Tibial nerve (tissue), 4 donors: ENCODE data around the gene LEMD2. TPM values are rescaled to one million over a fixed set of nuclear protein-coding genes. Genes with fewer than 3 reads are reported as not detected.
A peak's percentile ranks its signal among the peaks of the same experiment; 100 is the strongest.

Experiments
- DNase-seq, 2 donors: peaks; one replicate each; pipeline ENCODE4 v3.0.0-alpha.2; 2019; ENCODE audit warnings: low spot score in 2 of 2
- H3K27ac ChIP-seq, 4 donors: fragments of 200-600 bp; sonication (generic) in 3 of 4; one replicate each; pipeline ENCODE4 v1.5.1; 2017 to 2019; ENCODE audit warnings: mild to moderate bottlenecking in 1 of 4
- H3K27me3 ChIP-seq, 2 donors: fragments of 200-600 bp; sonication (generic) in 1 of 2; one replicate each; pipeline versions ENCODE4 v1.5.1 to v1.6.0; 2017 to 2019
- H3K36me3 ChIP-seq, 3 donors: fragments of 200-600 bp; sonication (generic); one replicate each; pipeline ENCODE4 v1.5.1; 2018 to 2019
- H3K4me1 ChIP-seq, 4 donors: fragments of 200-600 bp; sonication (generic) in 3 of 4; one replicate each; pipeline ENCODE4 v1.5.1; 2017 to 2019
- H3K4me3 ChIP-seq, 4 donors: fragments of 200-600 bp; sonication (generic) in 3 of 4; one replicate each; pipeline ENCODE4 v1.5.1; 2017 to 2019; ENCODE audit warnings: mild to moderate bottlenecking in 1 of 4, moderate library complexity in 1 of 4
- H3K9me3 ChIP-seq, 4 donors: fragments of 200-600 bp; sonication (generic) in 3 of 4; one replicate each; pipeline ENCODE4 v1.5.1; 2017 to 2019
- CTCF ChIP-seq, 5 experiments: fragments of 200-600 bp in 3 of 5; fragments of 450-650 bp in 2 of 5; sonication (generic) in 3 of 5; IDR thresholded peaks; one replicate each; pipeline ENCODE4 v1.5.1; 2016 to 2019; ENCODE audit warnings: antibody characterized with exemption in 5 of 5, mild to moderate bottlenecking in 3 of 5, moderate library complexity in 2 of 5
- EP300 ChIP-seq, 2 donors: sonication (generic); formaldehyde crosslinking; IDR thresholded peaks; one replicate each; pipeline ENCODE4 v1.6.1; 2017; ENCODE audit warnings: antibody characterized with exemption in 2 of 2, mild to moderate bottlenecking in 1 of 2
- POLR2A ChIP-seq, 2 donors: fragments of 450-650 bp; IDR thresholded peaks; one replicate each; pipeline ENCODE4 v1.6.1; 2017; ENCODE audit warnings: antibody characterized with exemption in 2 of 2, mild to moderate bottlenecking in 2 of 2, moderate library complexity in 2 of 2
- WGBS, 2 donors: methylation state at CpG; one replicate each; pipeline ENCODE4 v1.1.5; 2018; 5-methylcytosine and 5-hydroxymethylcytosine counted together
- total RNA-seq, 4 donors: library from RNA; depleted of rRNA; stranded (reverse); fragments of >200 nt; gene quantifications; one replicate each; pipeline ENCODE4 v1.1.0, GENCODE V29; 2016

Gene LEMD2
- total RNA-seq, 4 donors from 2014 or later, result 55.7 to 97.8 (median 70.1) TPM

DNA sequence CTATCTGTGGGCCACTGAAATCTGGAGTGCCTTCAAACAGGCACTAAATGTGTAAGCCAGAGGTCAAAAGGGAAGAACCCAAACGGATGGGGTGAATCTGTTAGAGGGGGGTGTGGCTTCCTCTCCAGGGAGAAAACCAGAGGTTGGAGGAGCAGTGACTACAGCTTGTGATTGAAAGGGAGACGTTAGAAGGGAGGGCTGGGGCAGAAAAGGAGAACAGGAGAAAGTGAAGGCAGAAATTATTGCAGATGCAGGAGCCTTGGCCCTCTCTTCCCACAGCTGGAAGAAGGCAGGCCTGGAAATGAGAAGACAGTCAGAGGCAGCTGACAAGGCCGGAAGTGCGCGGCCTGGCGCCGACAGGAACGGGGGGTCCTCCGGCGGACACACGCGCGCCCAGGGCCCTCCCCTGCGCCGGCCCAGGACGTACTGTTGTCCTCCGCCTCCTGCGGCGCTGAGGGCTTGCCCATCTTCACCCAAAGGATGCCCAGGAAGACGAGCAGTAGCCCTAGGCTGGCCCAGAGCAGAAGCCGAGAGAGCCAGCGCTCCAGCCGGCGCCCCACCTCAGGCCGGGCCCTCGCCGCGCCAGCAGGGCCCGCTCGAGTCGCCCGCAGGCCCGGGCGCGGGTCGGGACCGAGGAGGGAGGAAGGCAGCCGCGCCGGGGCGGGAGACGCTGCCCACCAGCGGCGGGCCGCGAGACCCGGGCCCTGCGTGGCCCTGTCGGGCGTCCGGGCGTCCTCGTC, 806 bp downstream of the LEMD2 start:
- Histone ChIP-seq H3K27me3 (peaks cover 0 to under 1% of the 10 kb centered on the region in 2 donors), H3K4me1 (peaks cover 0 to 39% (median 24%) of the 10 kb centered on the region in 4 donors), H3K4me3 (peak overlapping the region; percentile 43 to 89 (median 68)), H3K9me3 (no peaks in the 10 kb centered on the region), H3K27ac (peak overlapping the region; percentile 81 to 98 (median 96)), H3K36me3 (peaks cover 0 to 29% (median 9%) of the 10 kb centered on the region in 3 donors)
- DNase-seq, result peak; percentile 35 to 68
- TF ChIP-seq CTCF (IDR thresholded peaks at IDR 0.05) (no peak), POLR2A (IDR thresholded peaks at IDR 0.05) (peak; percentile 41 to 68), EP300 (IDR thresholded peaks at IDR 0.05) (peak in 1 of 2 donors; percentile 86)
- 1 to 2% methylated on average over 23 of the region's 53 CpGs for WGBS, 2 donors

DNA sequence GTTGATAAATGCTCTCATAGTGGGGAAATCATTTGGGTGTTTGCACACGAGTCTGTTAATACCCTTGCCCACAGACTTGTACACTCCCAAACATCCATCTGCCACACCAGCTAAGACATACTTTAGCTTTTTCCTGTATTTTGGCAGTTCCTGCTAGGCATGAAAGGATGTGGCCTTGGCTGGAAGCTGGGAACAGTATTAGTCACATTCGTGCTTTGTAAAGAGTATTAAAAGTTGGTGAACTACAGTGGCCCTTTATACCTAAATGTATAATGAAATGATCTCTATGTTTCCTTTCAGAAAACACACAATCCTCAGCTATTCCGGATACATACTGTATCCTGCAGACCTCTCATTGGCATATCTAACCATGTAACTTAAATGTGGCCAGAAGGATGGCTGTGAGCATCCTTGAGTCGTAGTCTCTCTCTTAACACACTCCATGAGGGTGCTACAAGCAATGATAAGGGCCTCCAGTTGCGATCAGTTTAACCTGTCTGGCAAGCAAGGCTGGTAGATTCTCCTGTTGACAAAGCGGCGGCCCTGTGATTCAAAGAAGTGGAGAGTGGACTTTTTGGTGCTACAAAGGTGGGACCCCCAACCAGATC, 1.5 kb downstream of the LEMD2 start:
- no peak for TF ChIP-seq POLR2A (IDR thresholded peaks at IDR 0.05)
- H3K4me1 ChIP-seq, result peaks cover 0 to 39% (median 24%) of the 10 kb centered on the region in 4 donors
- 41 to 46% methylated on average over 7 of the region's 7 CpGs for WGBS, 2 donors
- no peaks in the 10 kb centered on the region for H3K9me3 ChIP-seq
- no peak for DNase-seq
- peak overlapping the region; percentile 81 to 98 (median 96) for H3K27ac ChIP-seq
- H3K36me3 ChIP-seq, result peaks cover 0 to 35% (median 12%) of the 10 kb centered on the region in 3 donors
- peak overlapping the region; percentile 43 to 89 (median 68) for H3K4me3 ChIP-seq
- H3K27me3 ChIP-seq, result no peaks in the 10 kb centered on the region

GRCh38 chr6:33786736-33787135, 2.2 kb downstream of the LEMD2 start:
- Histone ChIP-seq H3K36me3 (peaks cover 0 to 43% (median 16%) of the 10 kb centered on the region in 3 donors), H3K27me3 (no peaks in the 10 kb centered on the region), H3K9me3 (no peaks in the 10 kb centered on the region), H3K27ac (peak overlapping the region in 2 of 4 donors; percentile 37 to 98), H3K4me1 (peaks cover 0 to 44% (median 24%) of the 10 kb centered on the region in 4 donors), H3K4me3 (no peak overlapping the region)
- 66 to 68% methylated on average over 3 of the region's 3 CpGs for WGBS, 2 donors
- TF ChIP-seq EP300 (IDR thresholded peaks at IDR 0.05) (no peak), POLR2A (IDR thresholded peaks at IDR 0.05) (no peak), CTCF (IDR thresholded peaks at IDR 0.05) (no peak)
- DNase-seq, result no peak

GRCh38 chr6:33785778-33786177, 3.2 kb downstream of the LEMD2 start:
- H3K27me3 ChIP-seq, result no peaks in the 10 kb centered on the region
- no peak for DNase-seq
- peaks cover 0 to 51% (median 24%) of the 10 kb centered on the region in 4 donors for H3K4me1 ChIP-seq
- H3K36me3 ChIP-seq, result peaks cover 0 to 52% (median 16%) of the 10 kb centered on the region in 3 donors
- H3K9me3 ChIP-seq, result no peaks in the 10 kb centered on the region
- 38 to 45% methylated on average over 3 of the region's 3 CpGs for WGBS, 2 donors
- peak overlapping the region in 1 of 4 donors; percentile 98 for H3K27ac ChIP-seq
- H3K4me3 ChIP-seq, result no peak overlapping the region
- TF ChIP-seq POLR2A (IDR thresholded peaks at IDR 0.05) (no peak), CTCF (IDR thresholded peaks at IDR 0.05) (no peak), EP300 (IDR thresholded peaks at IDR 0.05) (no peak)

DNA sequence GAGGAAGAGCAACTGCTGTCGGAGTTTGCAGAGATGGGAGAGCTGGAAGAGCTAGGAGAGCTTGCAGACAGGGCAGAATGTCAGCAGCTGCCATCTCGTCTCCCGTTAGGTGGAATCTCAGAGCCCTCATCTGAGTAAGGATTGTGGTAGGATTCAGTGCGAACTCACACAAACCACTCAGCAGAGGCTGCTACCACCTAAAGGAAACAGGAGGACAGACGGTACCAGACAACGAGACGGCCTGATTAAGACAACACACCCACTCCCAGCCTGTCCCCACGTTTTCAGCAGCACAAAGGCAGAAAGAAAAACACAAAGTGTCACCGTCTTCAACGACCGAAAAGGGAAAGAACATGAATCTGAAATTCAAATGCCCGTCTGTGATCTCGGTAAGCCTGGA, 4.1 kb downstream of the LEMD2 start:
- Histone ChIP-seq H3K4me3 (no peak overlapping the region), H3K27ac (no peak overlapping the region), H3K4me1 (peaks cover 0 to 51% (median 24%) of the 10 kb centered on the region in 4 donors), H3K27me3 (no peaks in the 10 kb centered on the region), H3K9me3 (no peaks in the 10 kb centered on the region), H3K36me3 (peaks cover 0 to 62% (median 24%) of the 10 kb centered on the region in 3 donors)
- no peak for DNase-seq
- no peak for TF ChIP-seq POLR2A (IDR thresholded peaks at IDR 0.05)
- TF ChIP-seq EP300 (IDR thresholded peaks at IDR 0.05), result no peak
- no peak for TF ChIP-seq CTCF (IDR thresholded peaks at IDR 0.05)
- WGBS, 2 donors, result 67 to 69% methylated on average over 13 of the region's 13 CpGs
